HS-5 (cell line): ENCODE results near the gene ZSWIM2.
"Not testable (repeated sequence)": the region's sequence is repeated elsewhere in the genome, so short reads cannot be mapped to it uniquely, and the experiment has no call there.

Source experiments
- DNase-seq: peaks from one replicate; pipeline ENCODE4 v3.0.0-alpha.2; 2012; ENCODE audit warnings: low read depth

The ZSWIM2 gene

GRCh38 chr2:186848873-186849578 is at the start of gene ZSWIM2:
Gene ZSWIM2, minus strand, starts transcription at chr2:186849170. Its CDS starts 40 bp downstream, at chr2:186849130.
- peak; percentile 83 for DNase-seq

- not testable (repeated sequence) for DNase-seq
These were observed 47.2 kb upstream of the ZSWIM2 start for GRCh38 chr2:186896220-186896619.

- no peak for DNase-seq
These were observed 46.5 kb upstream of the ZSWIM2 start for GRCh38 chr2:186895451-186895850.

- DNase-seq = no peak
These were observed 45.5 kb upstream of the ZSWIM2 start for GRCh38 chr2:186894478-186894877.

- no peak for DNase-seq
These were observed 43.9 kb upstream of the ZSWIM2 start for GRCh38 chr2:186892821-186893220.

DNA sequence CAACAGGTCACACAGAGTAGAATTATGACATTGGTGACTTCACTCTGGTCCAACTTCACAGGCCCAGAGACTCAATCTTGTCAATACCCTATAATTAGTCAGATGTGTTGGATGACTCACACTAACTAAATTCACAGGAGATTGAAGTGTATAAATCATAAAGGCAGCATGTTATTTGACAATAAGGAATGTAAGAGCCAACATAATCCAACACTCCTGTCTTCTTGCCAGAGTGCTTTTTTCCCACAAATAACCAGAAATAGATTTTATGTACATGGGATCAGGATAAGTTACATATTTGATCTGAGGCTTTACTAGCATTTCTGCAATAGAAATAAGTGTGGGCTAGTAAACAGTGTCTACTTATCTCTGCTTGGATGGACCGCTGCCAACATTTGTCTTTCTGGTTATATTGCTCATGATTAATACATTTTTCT is 42.2 kb upstream of the ZSWIM2 start:
- DNase-seq = peak; percentile 58

GRCh38 chr2:186889101-186889879 is 40.3 kb upstream of the ZSWIM2 start:
- DNase-seq = no peak

DNA sequence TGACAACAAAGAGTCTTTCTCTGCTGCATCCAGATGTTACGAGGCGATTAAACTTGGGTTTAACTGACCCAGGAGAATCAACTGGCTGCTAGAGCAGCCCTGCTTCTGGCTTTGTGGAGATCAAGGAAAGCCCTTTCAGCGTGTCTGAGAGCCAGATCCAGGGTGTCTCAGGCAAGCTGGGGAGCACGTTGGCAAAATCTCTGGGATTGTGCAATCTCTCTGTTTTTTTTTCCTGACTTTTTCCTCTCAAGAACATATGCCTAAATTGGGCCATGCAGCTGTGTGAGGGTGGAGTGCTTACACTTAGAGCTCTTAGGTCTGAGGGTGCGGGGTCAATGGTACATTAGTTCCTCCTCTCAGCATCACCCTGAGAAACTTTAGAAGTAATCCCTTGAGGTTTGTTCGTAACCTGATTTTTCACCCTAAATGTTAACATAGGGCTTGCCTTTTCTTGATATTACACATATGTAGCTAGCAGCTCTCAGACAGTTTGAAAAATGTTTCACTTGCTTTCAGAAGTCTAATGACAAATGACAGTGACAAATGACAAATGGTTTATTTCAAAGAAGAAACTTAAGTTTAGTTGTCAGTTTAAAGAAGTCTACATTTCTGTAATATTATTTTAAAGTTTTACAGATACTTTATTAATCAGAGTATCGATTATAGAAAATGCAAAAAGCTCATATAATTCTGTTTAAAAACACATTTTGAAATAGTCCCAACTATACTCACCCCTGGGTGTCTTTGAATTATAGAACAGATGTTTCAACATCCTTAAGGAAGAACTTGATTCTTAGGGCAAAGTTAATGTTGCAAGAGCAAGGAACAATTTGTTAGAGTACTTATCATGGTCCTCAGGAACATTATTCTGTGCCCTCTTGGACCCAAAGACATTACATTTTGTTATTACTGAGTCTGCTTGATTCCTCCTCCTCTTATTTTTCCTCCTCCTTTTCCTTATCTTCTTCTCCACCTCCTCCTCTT is 38.4 kb upstream of the ZSWIM2 start:
- no peak for DNase-seq

GRCh38 chr2:186884587-186884986 is 35.6 kb upstream of the ZSWIM2 start:
- DNase-seq = no peak

GRCh38 chr2:186883666-186884065 is 34.7 kb upstream of the ZSWIM2 start:
- DNase-seq = no peak

GRCh38 chr2:186882511-186883071 is 33.6 kb upstream of the ZSWIM2 start:
- no peak for DNase-seq

- no peak for DNase-seq
These were observed 32.7 kb upstream of the ZSWIM2 start for GRCh38 chr2:186881660-186882059.

DNA sequence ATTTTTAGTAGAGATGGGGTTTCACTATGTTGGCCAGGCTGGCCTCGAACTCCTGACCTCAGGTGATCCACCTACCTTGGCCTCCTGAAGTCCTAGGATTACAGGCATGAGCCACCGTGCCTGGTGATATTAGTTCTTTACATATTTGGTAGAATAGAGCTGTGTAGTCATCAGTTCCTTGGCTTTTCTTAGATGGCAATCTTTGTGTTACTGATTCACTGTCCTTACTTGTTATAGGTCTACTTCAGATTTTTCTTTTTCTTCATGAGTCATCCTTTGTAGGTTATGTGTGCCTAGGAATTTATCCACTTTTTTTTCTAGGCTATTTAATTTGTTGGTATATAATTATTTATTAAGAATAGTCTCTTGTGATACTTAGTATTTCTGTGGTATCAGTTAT is 30.3 kb upstream of the ZSWIM2 start:
- no peak for DNase-seq

DNA sequence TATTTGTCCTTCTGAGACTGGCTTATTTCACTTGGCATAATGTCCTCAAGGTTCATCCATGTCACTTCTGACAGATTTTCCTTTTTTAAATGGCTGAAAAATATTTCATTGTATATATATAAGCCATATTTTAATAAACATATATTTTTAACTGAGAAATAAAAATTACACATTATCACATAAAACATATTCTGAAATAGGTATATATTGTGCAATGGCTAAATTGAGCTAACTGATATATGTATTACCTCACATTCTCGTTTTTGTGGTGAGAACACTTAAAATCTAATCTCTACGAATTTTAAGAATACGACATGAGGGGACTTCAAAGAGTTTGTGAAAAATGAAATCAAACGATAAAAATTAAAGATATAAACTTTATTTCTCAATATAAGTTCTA is 25.7 kb upstream of the ZSWIM2 start:
- DNase-seq = no peak

- DNase-seq = no peak
These were observed 22.9 kb upstream of the ZSWIM2 start for GRCh38 chr2:186871881-186872280.

GRCh38 chr2:186868344-186868743 is 19.4 kb upstream of the ZSWIM2 start:
- DNase-seq = no peak

DNA sequence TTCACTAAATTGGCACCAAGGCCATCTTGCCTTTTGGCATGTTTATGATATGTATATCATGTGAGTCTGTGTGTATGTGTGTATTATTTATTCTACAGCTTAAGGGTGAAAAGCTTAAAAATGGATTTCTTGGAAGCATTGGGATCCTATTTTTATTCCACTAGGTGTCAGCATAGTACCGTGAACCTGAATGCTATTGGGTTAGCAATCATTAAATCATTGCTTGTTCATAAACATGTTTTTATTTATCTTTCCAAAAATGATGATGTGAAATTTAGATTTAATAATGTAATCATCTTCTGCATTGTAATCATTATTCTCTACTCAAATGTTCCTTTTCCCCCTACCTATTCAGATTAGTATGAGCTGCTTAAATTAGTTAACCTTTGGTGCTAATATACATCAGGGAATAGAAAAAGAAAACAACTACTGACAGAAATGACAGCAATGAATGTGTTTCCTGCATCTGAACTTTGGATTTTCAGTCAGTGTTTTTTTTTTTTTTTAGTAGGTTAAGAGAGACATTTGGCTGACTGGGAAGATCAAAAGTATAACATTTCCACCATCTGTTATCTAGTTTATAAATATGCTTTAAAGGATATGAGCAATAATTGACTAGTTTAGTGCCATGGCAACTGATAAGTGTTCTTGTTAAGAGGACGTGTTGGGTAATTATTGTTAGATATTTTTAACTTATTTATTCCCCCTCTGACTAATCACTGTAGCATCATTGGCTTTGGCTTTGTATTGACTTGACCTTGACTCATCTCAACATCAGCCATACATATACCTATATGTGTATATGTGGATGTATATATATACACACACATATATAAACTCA is 14.1 kb upstream of the ZSWIM2 start:
- DNase-seq = peak; percentile 63

DNA sequence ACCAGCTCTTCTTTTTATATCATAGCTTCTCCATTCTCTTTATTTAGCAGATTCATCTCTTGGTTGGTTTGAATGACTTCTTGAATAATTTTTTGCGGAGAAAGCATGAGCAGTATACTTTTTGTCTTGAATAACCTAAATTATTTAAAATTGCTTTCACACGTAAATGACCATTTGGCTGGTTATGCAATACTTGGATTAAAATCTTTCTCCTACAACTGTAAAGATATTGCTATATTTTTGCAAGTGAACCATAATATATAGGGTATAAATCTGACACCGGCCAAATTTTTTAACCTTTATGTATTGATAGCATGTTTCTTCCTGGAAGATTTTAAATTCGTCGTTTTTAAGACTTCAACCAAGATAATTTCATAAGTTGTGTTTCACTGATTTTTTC is 6.2 kb upstream of the ZSWIM2 start:
- DNase-seq = no peak

GRCh38 chr2:186853951-186854350 is 5.0 kb upstream of the ZSWIM2 start:
- no peak for DNase-seq

GRCh38 chr2:186852508-186852907 is 3.5 kb upstream of the ZSWIM2 start:
- no peak for DNase-seq

DNA sequence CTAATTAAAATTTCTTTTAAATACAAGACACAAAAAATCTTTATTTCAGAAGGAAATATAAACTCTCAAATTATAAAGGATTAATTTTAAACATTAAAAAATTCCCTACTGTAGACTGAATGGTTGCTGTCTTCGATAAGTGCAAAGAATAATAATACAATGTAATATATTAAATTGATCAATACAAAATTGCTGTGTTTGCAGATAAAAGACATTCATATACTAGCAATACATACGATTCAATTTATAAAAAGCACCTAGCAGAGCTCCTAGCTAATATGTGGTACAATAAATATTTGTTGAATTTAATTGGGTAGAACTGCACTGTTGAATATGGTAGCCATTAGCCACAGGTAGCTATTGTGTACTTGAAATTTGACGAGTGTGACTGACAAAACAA is 6.6 kb downstream of the ZSWIM2 start:
- no peak for DNase-seq
